GM18861 (cell line): ENCODE measurements around the gene PRSS57.

ENCODE experiments used
- ATAC-seq: cut with Tn5 transposase; IDR thresholded peaks from one replicate; pipeline ENCODE4 v1.9.1; 2021; ENCODE audit not compliant: unreplicated experiment

PRSS57 gene

DNA sequence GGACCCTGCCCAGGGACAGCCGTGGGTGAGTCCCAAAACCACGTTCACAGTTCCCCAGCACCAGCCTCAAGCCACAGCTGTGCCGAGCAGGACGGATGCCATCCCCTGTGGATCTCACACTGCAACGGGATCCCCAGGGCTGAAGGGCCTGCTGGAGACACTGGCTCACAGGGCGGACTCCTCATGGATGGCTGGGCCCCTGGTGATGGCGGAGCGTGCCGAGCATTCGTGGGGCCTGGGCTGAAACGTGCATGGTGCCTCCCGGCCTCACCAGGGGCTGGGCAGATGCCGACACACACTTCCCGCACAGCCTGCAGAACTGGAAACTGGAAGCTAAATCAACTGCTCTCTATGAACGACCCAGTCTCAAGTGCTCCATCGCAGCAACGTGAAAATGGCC is 41.8 kb downstream of the PRSS57 start:
- no peak for ATAC-seq

- ATAC-seq = no peak
Measured at GRCh38 chr19:652467-653389, 42.5 kb downstream of the PRSS57 start.

- ATAC-seq = no peak
Measured at GRCh38 chr19:651991-652390, 43.3 kb downstream of the PRSS57 start.

- ATAC-seq = no peak
Measured at GRCh38 chr19:651114-651818, 44.0 kb downstream of the PRSS57 start.

GRCh38 chr19:650121-650520 is 45.1 kb downstream of the PRSS57 start:
- no peak for ATAC-seq

- ATAC-seq = no peak
Measured at GRCh38 chr19:648904-649801, 46.1 kb downstream of the PRSS57 start.

DNA sequence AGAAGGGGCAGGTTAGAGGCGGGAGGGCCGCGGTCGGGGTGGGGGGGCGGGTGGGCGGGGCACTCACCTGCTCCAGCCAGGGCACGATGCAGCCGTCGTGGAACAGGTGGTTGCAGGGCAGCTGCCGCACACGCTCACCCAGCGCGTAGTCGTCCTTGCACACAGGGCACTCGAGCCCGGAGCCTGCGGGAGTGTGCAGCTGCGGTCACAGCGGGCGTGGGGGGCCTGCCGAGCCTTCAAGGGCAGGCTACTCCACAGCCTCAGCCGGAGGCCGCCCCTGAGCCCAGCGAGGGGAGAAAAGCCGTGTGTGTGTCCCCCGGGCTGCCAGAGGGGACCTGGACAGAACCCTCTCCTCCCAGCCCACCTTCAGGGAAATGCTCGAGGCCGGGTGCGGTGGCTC is 46.9 kb downstream of the PRSS57 start:
- no peak for ATAC-seq

GRCh38 chr19:647566-648284 is 47.5 kb downstream of the PRSS57 start:
- ATAC-seq = no peak

DNA sequence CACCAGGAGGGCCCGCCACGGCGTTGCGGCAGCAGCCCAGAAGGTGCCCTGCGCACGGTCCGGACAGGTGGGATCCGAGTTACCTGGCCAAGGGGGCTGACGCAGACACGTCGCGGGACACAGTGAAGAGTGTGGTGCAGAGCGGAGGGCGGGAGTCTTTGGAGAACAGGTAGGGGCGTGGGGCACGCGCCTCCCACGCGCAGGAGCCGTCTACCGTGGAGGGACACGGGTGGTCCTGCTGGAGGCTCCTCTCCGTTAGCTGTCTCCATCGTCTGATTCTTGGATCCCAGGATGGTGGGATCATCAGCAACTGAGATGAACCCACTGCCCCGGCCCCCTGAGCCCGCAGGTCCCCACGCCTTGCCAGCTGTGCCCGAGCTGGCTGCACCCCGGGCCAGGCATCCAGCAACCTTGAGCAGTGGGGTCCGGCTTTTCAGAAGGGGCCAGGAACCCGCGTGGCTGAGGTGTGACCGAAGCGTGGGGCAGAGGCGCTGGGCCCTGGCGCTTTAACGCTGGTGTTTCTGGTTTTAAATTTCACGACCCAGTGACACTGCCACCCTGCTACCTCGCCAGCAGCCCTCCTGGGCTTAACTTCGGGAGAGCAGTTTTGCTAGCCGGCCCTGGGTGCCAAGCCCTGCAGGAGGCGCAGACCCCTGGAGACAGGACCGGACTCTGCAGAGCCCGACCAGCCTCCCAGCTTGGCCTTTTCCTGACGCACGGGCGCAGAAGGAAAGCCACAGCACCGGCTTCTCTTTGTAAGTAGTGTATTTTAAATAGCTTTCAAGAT is 48.3 kb downstream of the PRSS57 start:
- ATAC-seq = no peak

GRCh38 chr19:645912-646778 is 49.1 kb downstream of the PRSS57 start:
- no peak for ATAC-seq

DNA sequence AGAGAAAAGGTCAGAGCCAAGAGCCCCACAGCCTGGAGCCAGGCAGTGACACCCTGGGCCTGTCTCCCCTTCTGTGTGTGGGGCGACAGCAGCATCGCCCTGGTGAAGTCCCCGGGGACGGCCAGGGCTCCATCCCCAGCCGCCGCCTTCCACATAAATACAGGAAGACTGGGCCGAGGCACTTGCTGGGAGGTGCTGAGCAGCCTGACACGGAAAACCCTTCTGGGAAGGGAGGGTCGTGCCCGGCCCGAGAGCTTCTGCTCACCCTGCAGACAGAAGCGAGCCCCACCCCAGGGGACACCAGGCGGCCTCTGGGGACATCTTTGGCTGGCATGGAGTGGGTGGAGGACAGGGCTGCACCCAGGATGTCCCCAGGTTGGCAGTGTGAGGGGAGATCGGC is 50.5 kb downstream of the PRSS57 start:
- ATAC-seq = no peak

GRCh38 chr19:644363-644762 is 50.9 kb downstream of the PRSS57 start:
- ATAC-seq = no peak

- no peak for ATAC-seq
Measured at GRCh38 chr19:643736-644135, 51.5 kb downstream of the PRSS57 start.

GRCh38 chr19:642767-643727 is 52.2 kb downstream of the PRSS57 start:
- no peak for ATAC-seq

DNA sequence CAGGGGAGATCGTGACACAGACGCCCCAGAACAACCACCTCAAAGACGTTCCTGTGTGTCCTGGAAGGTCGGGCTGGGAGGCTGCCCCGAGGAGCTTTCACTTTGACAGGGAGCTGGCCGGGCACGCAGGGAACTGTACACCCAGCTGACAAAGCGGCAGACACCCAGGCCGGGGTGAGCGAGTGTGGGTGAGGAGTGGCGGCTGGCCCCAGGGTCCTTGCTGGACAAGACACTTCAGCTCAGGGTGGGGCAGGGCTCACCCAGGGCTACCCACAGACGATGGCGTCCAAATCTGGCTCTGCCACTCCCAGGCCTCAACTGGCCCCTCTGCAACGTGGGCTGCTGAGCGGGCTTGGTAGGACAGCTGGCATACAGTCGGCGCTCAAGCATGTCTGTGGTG is 53.5 kb downstream of the PRSS57 start:
- ATAC-seq = no peak

- no peak for ATAC-seq
Measured at GRCh38 chr19:640606-641189, 54.6 kb downstream of the PRSS57 start.

GRCh38 chr19:640161-640558 is 55.1 kb downstream of the PRSS57 start:
- ATAC-seq = no peak
